Keratinocyte (primary cell): Measurements from ENCODE around the gene DAPK1. TPM values are rescaled to one million over a fixed set of nuclear protein-coding genes. Genes with fewer than 3 reads are reported as not detected.

Source experiments
- DNase-seq: peaks from one replicate; pipeline ENCODE4 v3.0.0-alpha.2; 2011; ENCODE audit warnings: low read depth, missing footprints, low spot score
- FAIRE-seq: peaks from 2 replicates; lab custom pipeline; 2011; peaks lifted over from hg19 to GRCh38; lab: Jason Lieb, UNC
- H2AFZ ChIP-seq: 2 replicates; pipeline ENCODE4 v1.6.0; 2012; ENCODE audit warnings: low read length, control low read depth, inconsistent platforms; ENCODE audit not compliant: control insufficient read depth
- H3K27ac ChIP-seq: 2 replicates; pipeline ENCODE4 v1.5.1; 2011; ENCODE audit warnings: low read length; ENCODE audit not compliant: control insufficient read depth, insufficient read depth
- H3K27me3 ChIP-seq: 3 replicates; pipeline ENCODE4 v1.6.0; 2011; ENCODE audit warnings: low read length; ENCODE audit not compliant: control insufficient read depth, insufficient read depth; ENCODE audit errors: extremely low read depth
- H3K36me3 ChIP-seq, 2 experiments: 2 replicates in 1 of 2; 3 replicates in 1 of 2; pipeline ENCODE4 v1.5.1; 2011; ENCODE audit warnings: low read length in 2 of 2, mild to moderate bottlenecking in 1 of 2; ENCODE audit not compliant: control insufficient read depth in 2 of 2, insufficient read depth in 2 of 2; ENCODE audit errors: extremely low read depth in 1 of 2
- H3K4me1 ChIP-seq: 3 replicates; pipeline ENCODE4 v1.5.1; 2011; ENCODE audit warnings: low read length; ENCODE audit not compliant: control insufficient read depth, insufficient read depth; ENCODE audit errors: extremely low read depth
- H3K4me2 ChIP-seq: 3 replicates; pipeline ENCODE4 v1.6.0; 2011; ENCODE audit warnings: low read depth, low read length; ENCODE audit not compliant: control insufficient read depth, insufficient read depth; ENCODE audit errors: extremely low read depth
- H3K4me3 ChIP-seq, 3 experiments: fragments of 200-600 bp in 1 of 3; sonication (generic) in 1 of 3; 2 replicates in 2 of 3; 3 replicates in 1 of 3; pipeline ENCODE4 v1.5.1; 2011 to 2016; ENCODE audit warnings: low read length in 3 of 3, mild to moderate bottlenecking in 3 of 3, control low read depth in 2 of 3, inconsistent platforms in 1 of 3, low read depth in 1 of 3, mixed read lengths in 1 of 3, mixed run types in 1 of 3, moderate library complexity in 1 of 3; ENCODE audit not compliant: control insufficient read depth in 2 of 3, insufficient read depth in 2 of 3; ENCODE audit errors: extremely low read depth in 1 of 3
- H3K79me2 ChIP-seq: 2 replicates; pipeline ENCODE4 v1.6.0; 2012; ENCODE audit warnings: low read length; ENCODE audit not compliant: control insufficient read depth, insufficient read depth
- H3K9ac ChIP-seq: 3 replicates; pipeline ENCODE4 v1.6.0; 2011; ENCODE audit warnings: low read length; ENCODE audit not compliant: control insufficient read depth, insufficient read depth; ENCODE audit errors: extremely low read depth
- H3K9me1 ChIP-seq: 3 replicates; pipeline ENCODE4 v1.6.0; 2011; ENCODE audit warnings: low read length; ENCODE audit not compliant: control insufficient read depth, insufficient read depth; ENCODE audit errors: extremely low read depth
- H3K9me3 ChIP-seq: 2 replicates; pipeline ENCODE4 v1.5.1; 2012; ENCODE audit warnings: low read depth, low read length; ENCODE audit not compliant: control insufficient read depth
- H4K20me1 ChIP-seq: 3 replicates; pipeline ENCODE4 v1.6.0; 2011; ENCODE audit warnings: low read length; ENCODE audit not compliant: control insufficient read depth, insufficient read depth; ENCODE audit errors: extremely low read depth
- EZH2 ChIP-seq: IDR thresholded peaks from one replicate; pipeline ENCODE4 v1.6.1; 2012; ENCODE audit warnings: inconsistent platforms, mild to moderate bottlenecking, low read length, moderate library complexity
- dilution Hi-C: fragments of 300-500 bp; cut with MboI; formaldehyde crosslinking; loops from one replicate; pipeline ENCODE4 v1.7.0; 2020; ENCODE audit warnings: low sequenced_read_pairs; ENCODE audit not compliant: extremely low pct_ligation_motif_present
- polyA plus RNA-seq, 5 experiments: library from polyadenylated mRNA; depleted of rRNA in 3 of 5; stranded (reverse) in 3 of 5; stranded (forward) in 1 of 5; unstranded in 1 of 5; fragments of >200 nt; gene quantifications; 1 replicate in 1 of 5; 2 replicates in 3 of 5; 3 replicates in 1 of 5; pipeline versions ENCODE4 v1.2.1 to v1.2.3, GENCODE V29; 2011 to 2012; ENCODE audit warnings: missing spikeins in 2 of 5, low read depth in 1 of 5, low replicate concordance in 1 of 5
- TF ChIP-seq, protein P1 (sequence below), 3 experiments: IDR thresholded peaks in 1 of 3; conservative IDR thresholded peaks in 1 of 3; optimal IDR thresholded peaks in 1 of 3; 2 replicates in 2 of 3; 3 replicates in 1 of 3; pipeline versions ENCODE3 to v1.5.1; 2011; ENCODE audit warnings: low read length in 3 of 3, mild to moderate bottlenecking in 3 of 3, moderate library complexity in 2 of 3, control low read depth in 1 of 3, inconsistent platforms in 1 of 3; ENCODE audit not compliant: insufficient read depth in 2 of 3; ENCODE audit errors: extremely low read depth in 1 of 3

The DAPK1 gene
- polyA plus RNA-seq, 1 donor (not counting 4 experiments of a cell fraction or from before 2014, with no cell fraction given): 2.8 TPM

DNA sequence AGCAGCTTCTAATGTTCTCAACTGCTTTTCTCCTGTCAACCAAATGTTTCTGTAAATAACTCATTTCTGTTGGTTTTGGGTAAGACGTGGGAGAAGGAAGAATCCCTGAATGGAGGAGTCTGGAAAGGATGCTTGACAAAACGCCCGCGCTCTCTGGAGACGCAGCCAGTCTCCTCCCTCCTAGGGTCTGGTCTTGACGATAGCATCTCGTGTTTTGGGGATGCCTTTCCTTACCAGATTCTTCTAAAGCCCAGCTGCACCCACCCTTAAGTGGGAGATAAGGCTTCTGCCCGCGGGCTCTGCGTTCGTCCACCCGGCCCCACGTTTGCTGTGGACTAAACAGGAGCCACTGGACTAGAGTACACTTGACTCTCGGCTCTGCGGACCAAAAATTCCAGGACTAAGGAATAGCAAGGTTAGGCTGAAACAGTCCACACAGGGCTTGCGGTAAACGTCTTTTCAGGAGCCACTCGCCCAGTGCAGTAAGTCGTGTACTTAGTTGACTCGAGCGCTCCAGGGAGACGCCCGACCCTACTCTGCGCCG lies 227.8 kb downstream of the DAPK1 start:
- Histone ChIP-seq H3K27ac (no peak overlapping the region), H3K4me1 (no peaks in the 10 kb centered on the region), H3K9ac (peak overlapping the region; percentile 80), H2AFZ (peak overlapping the region; percentile 97), H3K9me3 (no peaks in the 10 kb centered on the region), H3K79me2 (no peaks in the 10 kb centered on the region), H3K36me3 (peaks cover 3 to 20% of the 10 kb centered on the region in 2 experiments), H4K20me1 (no peaks in the 10 kb centered on the region), H3K9me1 (no peaks in the 10 kb centered on the region), H3K4me2 (peak overlapping the region; percentile 90), H3K4me3 (peak overlapping the region; percentile 71 to 82 (median 80)), H3K27me3 (no peaks in the 10 kb centered on the region)
- TF ChIP-seq EZH2: no peak
- TF ChIP-seq, protein P1, sequence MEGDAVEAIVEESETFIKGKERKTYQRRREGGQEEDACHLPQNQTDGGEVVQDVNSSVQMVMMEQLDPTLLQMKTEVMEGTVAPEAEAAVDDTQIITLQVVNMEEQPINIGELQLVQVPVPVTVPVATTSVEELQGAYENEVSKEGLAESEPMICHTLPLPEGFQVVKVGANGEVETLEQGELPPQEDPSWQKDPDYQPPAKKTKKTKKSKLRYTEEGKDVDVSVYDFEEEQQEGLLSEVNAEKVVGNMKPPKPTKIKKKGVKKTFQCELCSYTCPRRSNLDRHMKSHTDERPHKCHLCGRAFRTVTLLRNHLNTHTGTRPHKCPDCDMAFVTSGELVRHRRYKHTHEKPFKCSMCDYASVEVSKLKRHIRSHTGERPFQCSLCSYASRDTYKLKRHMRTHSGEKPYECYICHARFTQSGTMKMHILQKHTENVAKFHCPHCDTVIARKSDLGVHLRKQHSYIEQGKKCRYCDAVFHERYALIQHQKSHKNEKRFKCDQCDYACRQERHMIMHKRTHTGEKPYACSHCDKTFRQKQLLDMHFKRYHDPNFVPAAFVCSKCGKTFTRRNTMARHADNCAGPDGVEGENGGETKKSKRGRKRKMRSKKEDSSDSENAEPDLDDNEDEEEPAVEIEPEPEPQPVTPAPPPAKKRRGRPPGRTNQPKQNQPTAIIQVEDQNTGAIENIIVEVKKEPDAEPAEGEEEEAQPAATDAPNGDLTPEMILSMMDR (optimal IDR thresholded peaks at IDR 0.05 in 1 of 3, IDR thresholded peaks at IDR 0.05 in 1 of 3, conservative IDR thresholded peaks at IDR 0.05 in 1 of 3; ENCODE audit: extremely low read depth in 1 of 3, insufficient read depth in 2 of 3, low read length in 3 of 3): no peak
- dilution Hi-C loops: no loop called here
- DNase-seq: no peak
- no peak for FAIRE-seq

DNA sequence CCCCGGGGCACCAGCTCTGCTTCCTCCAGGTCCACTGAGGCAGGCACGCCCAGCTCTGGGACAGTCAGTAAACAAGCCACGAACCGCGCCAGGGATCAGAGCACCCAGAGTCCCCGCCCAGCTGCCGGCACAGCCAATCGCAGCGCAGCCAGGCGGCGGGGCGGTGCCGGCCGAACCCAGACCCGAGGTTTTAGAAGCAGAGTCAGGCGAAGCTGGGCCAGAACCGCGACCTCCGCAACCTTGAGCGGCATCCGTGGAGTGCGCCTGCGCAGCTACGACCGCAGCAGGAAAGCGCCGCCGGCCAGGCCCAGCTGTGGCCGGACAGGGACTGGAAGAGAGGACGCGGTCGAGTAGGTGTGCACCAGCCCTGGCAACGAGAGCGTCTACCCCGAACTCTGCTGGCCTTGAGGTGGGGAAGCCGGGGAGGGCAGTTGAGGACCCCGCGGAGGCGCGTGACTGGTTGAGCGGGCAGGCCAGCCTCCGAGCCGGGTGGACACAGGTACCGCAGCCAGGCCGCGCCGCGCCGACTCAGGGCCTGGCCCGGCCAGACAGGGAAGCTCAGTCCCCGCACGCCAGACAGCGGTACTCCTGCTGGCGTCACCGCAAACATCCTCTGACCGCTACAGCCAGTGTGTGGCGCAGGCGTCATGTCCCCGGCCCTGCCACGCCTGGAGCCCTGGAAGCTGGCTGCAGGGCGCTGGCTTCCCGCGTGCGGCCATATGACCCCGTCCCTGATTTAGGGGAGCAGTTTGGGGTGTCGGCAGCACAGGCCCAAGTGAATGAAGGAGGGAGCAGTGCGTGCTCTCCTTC lies 228.4 kb downstream of the DAPK1 start, which contains the start of gene CTSL:
TSS of gene CTSL (plus strand) at position 220 of the 810 bp plus-strand sequence. CDS start 1,485 bp downstream, outside the sequence.
- Histone ChIP-seq H3K27ac (peak within 1 kb of the TSS; percentile 43), H3K9me1 (no peaks in the 10 kb centered on the region), H2AFZ (peak within 1 kb of the TSS; percentile 97), H3K4me1 (no peaks in the 10 kb centered on the region), H3K9ac (peak within 1 kb of the TSS; percentile 80), H4K20me1 (no peaks in the 10 kb centered on the region), H3K9me3 (no peaks in the 10 kb centered on the region), H3K4me2 (peak within 1 kb of the TSS; percentile 90), H3K79me2 (no peaks in the 10 kb centered on the region), H3K27me3 (no peaks in the 10 kb centered on the region), H3K36me3 (peaks cover 3 to 20% of the 10 kb centered on the region in 2 experiments), H3K4me3 (peak within 1 kb of the TSS; percentile 71 to 82 (median 80))
- DNase-seq (peak; percentile 50), FAIRE-seq (no peak)
- TF ChIP-seq EZH2: no peak
- TF ChIP-seq, protein P1 (optimal IDR thresholded peaks at IDR 0.05 in 1 of 3, IDR thresholded peaks at IDR 0.05 in 1 of 3, conservative IDR thresholded peaks at IDR 0.05 in 1 of 3; ENCODE audit: extremely low read depth in 1 of 3, insufficient read depth in 2 of 3, low read length in 3 of 3): peak in 2 of 3 experiments; percentile 49 to 69
- dilution Hi-C loops: no loop called here
